LoVo (cell line): ENCODE data around the gene ZSWIM4.
"Not testable (repeated sequence)": the region's sequence is repeated elsewhere in the genome, so short reads cannot be mapped to it uniquely, and the experiment has no call there.

Experiments
- DNase-seq: peaks from one replicate; pipeline ENCODE4 v3.0.0-alpha.2; 2016; ENCODE audit warnings: low spot score

The ZSWIM4 gene

DNA sequence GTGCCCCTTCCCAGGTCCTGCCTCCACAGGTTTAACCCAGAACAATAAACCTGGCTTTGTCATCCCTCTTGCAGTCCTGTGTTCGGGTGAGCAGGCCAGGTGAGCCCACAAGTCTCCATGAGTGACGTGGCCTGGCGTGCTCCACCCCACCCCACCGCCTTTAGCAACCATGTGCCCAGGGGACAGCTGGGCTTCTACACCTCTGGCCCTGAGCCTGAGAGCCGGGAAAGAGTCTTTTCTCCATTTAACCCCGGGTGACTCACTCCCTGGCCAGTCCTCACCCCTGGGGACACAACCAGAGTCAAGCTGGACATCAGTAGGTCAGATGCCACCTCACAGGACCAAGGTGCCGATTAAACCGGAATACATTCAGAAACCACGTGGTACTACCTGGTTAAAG, 16.8 kb upstream of the ZSWIM4 start:
- no peak for DNase-seq

DNA sequence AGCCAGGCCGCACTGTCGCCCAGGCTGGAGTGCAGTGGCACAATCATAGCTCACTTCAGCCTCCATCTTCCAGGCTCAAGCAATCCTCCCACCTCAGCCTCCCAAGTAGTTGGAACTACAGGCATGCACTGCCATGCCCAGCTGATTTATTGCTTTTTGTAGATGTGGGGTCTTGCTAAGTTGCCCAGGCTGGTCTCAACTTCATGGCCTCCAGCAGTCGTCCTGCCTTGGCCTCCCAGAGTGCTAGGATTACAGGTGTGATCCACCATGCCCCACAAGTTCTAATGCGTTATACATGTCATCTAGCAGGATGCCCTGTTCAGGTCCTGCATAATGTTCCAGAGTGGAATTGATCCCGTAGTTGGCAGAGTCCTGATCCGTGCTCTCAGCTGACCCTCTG, 16.4 kb upstream of the ZSWIM4 start:
- no peak for DNase-seq

DNA sequence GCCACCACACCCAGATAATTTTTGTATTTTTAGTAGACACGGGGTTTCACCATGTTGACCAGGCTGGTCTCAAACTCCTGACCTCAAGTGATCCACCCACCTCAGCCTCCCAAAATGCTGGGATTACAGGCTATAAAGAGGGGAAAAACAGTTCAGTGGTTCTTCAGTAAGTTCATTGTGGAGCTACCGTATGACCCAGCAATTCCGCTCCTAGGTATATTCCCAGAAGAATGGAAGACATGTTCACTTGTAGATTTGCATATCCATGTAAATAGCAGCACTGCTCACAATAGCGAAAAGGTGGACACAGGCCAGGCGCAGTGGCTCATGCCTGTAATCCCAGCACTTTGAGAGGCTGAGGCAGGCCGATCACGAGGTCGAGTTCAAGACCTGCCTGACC, 15.4 kb upstream of the ZSWIM4 start:
- DNase-seq: not testable (repeated sequence)

DNA sequence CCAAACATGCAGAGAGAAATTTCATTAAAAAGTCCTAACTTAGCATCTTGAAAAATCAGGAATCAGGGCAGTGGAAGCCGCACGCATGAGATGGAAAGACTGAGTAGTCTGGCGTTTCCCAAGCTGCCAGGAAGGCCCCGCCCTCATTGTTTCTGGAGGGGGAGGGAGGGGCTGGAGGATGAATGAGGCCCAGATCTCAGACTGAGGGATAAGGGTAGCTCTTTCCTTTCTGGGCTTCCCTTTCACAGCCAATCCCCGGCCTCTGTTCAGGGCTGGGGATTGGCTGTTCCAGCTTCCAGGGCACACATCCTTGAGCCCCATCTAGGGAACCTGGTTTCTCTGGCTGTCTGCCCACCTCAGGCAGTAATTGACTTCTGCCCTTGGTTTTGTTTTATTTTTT, 13.7 kb upstream of the ZSWIM4 start:
- no peak for DNase-seq

DNA sequence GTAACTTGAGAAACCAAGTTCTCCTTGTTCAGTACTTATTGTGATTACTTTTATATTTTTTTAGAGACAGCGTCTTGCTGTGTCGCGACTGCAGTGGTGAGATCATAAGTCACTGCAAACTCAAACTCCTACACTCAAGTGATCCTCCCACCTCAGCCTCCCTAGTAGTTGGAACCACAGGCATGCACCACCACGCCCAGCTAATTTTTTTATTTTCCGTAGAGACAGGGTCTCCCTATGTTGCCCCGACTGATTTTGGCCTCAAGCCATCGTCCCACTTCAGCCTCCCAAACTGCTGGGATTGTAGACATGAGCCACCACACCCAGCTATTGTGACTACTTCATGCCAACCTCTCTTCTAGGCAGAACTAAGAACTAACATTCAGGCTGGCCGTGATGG, 12.7 kb upstream of the ZSWIM4 start:
- no peak for DNase-seq

DNA sequence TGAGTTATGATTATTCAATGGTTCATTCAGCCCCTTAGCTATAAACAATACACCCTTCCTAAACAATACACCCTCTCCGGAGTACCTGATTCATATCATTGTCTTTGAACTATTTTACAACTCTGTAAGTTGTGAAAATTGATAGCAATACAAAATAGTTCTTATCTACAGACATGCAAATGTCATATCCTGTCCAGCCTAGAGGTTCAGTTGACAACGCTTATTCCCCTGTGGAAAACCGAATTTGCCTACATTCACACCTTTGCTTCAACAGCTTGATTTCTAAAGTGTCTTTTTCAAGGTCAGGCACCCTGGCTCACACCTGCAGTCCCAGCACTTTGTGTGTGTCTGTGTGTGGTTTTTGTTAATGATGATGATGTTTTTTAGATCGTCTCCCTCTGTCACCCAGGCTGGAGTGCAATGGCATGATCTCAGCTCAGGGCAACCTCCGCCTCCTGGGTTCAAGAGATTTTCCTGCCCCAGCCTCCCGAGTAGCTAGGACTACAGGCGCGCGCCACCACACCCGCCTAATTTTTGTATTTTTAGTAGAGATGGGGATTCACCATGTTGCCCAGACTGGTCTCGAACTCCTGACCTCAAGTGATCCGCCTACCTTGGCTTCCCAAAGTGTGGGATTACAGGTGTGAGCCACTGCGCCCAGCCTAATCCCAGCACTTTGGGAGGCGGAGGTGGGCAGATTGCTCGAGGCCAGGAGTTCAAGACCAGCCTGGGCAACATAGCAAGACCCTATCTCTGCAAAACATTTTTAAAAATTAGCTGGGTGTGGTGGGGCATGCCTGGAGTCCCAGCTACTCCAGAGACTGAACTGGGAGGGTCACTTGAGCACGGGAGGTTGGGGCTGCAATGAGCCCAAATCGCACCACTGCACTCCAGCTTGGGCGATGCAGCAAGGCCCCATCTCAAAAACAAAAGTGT, 11.4 kb upstream of the ZSWIM4 start:
- no peak for DNase-seq

DNA sequence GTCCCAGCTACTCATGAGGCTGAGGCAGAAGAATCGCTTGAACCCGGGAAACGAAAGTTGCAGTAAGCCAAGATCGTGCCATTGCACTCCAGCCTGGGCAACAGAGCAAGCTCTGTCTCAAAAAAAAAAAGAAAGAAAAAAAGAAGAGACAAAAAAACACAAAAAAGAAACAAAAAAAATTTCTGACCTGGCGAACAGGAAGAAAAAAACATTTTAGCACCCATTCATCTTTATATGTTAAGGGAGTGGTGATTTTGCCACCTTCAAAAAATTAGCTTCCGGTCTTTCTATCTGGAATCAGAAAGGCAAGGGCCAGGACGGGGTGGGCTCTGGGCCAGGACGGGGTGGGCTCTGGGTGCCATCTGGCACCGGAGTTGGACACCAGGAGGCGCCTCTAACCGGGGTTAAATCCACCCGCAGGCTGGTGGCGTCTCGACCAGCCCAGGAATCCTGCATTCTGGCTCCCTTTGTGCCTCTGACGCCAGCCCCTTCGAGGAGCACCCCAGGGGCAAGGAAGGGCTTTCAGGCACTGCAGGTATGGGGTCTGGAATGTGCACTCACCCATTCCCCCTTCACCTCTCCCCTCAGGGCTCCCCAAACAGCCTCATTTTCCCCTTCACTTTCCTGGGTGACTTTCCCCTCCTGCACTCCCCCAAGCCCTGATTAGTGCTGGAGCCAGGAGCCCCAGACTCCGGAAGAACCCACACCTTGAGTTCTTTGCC, 10.4 kb upstream of the ZSWIM4 start:
- no peak for DNase-seq

DNA sequence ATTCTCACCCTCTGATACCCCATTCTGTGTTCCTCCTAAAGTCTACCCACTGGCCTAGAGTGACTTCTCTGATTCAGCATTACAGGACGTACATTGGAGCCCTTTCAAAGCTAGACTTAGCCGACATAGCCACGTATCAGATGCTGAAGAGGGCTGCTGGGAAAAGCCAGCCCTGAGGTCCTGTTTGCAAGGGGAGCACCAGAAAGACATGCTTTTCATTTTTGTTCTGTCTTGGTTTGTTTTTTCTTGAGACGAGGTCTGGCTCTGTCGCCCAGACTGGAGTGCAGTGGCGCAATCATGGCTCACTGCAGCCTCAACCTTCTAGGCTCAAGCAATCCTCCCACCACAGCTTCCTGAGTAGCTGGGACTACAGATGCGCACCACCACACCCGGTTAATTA, 6.3 kb upstream of the ZSWIM4 start:
- DNase-seq: no peak

DNA sequence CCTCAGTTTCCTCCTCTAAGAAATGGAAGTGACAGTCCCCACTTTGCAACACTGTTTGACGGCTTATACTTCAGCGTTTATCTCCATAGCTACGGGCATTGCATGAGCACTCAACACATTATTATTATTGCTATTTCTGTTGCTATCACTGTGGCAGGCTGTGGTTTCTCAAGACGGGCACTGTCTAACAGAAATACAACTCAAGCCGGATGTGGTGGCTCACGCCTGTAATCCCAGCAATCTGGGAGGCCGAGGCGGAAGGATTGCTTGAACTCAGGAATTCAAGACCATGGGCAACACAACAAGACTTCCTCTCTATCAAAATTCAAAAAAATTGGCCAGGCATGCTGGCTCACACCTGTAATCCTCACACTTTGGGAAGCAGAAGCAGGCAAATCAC, 4.9 kb upstream of the ZSWIM4 start:
- DNase-seq: no peak

DNA sequence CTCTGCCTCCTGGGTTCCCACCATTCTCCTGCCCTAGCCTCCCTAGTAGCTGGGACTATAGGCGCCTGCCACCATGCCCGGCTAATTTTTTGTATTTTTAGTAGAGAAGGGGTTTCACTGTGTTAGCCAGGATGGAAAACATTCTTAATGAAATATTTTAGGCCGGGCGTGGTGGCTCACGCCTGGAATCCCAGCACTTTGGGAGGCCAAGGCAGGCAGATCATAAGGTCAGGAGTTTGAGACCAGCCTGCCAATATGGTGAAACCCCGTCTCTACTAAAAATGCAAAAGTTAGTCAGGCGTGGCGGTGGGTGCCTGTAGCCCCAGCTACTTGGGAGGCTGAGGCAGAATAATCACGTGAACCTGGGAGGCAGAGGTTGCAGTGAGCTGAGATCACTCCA, 1.9 kb upstream of the ZSWIM4 start:
- not testable (repeated sequence) for DNase-seq

DNA sequence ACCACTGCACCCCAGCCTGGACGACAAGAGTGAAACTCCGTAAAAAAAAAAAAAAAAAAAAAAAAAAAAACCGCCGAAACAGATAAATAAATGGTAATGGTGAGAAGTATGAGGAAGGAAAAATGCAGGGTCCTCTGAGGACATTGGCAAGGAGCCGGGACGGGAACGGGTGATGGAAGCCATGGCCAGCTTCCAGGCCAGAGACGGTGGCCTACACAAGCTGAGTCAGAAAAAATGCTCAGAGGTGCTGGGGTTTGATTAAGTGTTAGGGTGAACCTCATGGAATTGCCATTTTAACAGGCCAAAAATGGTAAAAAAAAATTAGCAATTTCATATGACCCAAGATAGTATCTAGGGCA, 866 bp upstream of the ZSWIM4 start:
- DNase-seq: peak; percentile 52

DNA sequence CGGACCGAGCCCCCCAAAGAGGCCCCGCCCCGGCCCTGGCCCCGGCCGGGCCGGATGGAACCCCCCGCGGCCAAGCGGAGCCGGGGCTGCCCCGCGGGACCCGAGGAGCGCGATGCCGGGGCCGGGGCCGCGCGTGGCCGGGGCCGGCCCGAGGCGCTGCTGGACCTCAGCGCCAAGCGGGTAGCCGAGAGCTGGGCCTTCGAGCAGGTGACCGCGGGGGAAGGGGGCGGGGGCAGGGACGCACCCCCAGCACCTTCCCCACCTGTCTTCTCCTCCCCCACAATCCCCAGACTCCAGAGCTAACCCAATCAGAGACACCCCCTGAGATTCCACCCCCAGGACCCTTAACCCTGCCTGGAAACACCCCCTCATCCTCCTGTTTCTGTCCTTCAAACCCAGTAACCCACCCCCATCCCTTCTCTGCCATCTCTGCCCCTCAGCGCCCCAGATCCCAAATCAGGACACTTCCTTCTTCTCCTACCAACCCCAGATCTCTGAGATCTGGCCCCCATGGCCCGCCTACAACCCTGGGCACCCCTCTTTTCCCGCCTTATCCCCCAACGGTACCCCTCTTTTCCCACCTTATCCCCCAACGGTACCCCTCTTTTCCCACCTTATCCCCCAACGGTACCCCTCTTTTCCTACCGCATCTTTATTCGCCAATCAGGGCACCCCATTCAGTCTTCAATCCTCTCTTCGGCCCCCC, 505 bp downstream of the ZSWIM4 start:
- peak; percentile 12 for DNase-seq

DNA sequence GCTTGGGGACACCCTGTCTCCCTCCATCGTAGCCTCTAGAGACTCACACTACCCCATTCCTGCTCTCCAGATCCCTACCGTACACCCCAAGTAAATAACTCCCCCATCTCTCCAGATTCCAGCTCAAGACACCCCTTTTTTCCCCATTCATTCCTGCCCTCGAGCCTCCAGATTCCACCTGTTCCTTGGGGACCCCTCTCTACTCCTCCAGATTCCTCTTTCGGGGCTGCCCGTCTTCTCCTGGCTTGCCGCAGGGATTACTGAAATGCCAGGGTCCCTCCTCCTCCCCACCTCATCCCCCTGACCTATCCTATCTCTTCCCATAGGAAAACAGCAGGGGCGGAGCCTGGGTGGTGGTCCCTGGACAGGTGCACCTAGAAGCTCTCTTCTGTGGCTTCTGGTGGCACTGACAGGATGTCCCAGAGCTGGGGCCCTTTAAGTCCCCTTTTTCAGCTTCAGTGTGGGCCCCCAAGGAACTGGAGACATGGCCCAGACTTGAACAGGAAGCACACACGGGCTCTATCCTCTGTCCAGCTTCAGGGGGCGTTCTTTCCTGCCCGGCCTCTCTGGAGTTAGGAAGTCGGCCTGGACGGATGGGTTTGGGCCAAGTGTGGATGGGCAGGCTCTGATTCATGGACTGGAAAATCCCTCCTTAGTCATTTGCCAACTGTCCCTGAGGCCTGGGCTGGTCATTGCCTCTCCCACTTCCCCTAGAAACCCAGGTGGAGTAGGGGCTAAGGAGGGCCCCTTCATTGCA, 1.2 kb downstream of the ZSWIM4 start:
- peak; percentile 44 for DNase-seq

DNA sequence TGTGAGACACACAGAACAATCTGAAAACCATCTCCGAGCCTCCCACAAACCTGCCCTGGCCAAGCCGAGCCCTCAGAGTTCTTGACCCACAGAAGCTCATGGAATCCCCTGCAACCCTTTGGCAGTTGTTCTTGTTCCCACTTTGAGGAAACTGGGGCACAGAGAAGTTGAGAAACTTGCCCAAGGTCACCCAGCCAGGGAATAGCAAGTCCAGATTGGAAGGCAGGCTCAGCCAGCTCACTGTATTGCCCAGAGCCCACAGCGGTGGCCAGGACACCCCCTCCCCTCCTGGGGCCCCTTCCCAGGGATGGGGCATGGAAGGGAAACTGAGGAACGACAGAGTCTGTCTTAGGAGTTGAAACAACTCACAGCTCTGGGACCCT, 1.8 kb downstream of the ZSWIM4 start:
- DNase-seq: no peak

DNA sequence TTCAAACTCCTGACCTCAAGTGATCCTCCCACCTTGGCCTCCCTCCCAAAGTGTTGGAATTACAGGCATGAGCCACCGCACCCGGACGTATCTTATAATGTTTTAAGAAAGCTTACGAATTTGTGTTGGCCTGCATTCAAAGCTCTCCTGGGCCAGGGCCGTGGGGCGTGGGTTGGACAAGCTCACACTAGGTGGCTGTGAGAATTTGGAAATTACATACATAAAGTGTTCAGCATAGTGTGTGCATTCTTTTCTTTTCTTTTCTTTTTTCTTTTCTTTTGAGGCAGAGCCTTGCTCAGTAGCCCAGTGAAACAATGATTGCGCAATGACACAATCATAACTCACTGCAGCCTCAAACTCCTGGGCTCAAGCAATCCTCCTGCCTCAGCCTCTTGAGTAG, 2.6 kb downstream of the ZSWIM4 start:
- DNase-seq: no peak

DNA sequence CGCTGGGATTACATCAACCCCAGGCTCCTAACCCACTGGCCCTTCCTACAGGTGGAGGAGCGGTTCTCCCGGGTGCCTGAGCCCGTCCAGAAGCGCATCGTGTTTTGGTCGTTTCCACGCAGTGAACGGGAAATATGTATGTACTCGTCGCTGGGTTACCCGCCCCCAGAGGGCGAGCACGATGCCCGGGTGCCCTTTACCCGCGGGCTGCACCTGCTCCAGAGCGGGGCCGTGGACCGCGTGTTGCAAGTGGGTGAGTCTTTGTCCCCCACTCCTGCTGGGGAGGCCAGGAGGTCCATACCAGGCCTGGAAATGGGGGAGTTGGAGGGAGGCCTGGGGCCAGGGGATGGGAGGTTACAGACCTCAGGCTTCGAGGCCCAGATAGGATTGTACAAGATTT, 4.4 kb downstream of the ZSWIM4 start:
- no peak for DNase-seq

DNA sequence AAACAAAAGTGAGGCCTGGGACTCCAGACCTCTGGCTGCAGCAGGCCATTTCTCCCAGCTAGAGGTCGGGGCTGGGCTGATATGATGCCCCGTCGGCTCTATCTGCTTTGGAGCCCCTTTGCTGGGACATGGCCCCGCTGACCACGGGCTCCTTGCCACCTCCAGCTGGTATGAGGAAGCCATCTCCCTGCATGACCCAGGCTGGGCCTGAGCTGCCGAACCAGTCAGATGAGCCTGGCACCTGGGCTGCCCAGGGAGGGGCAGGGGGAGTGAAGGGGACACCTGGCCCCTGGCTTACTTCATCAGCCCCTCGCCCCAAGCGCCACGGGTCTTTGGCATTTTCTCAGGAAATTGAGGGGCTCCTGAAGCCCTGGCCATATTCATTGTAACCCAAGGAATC, 7.8 kb downstream of the ZSWIM4 start:
- DNase-seq: no peak

DNA sequence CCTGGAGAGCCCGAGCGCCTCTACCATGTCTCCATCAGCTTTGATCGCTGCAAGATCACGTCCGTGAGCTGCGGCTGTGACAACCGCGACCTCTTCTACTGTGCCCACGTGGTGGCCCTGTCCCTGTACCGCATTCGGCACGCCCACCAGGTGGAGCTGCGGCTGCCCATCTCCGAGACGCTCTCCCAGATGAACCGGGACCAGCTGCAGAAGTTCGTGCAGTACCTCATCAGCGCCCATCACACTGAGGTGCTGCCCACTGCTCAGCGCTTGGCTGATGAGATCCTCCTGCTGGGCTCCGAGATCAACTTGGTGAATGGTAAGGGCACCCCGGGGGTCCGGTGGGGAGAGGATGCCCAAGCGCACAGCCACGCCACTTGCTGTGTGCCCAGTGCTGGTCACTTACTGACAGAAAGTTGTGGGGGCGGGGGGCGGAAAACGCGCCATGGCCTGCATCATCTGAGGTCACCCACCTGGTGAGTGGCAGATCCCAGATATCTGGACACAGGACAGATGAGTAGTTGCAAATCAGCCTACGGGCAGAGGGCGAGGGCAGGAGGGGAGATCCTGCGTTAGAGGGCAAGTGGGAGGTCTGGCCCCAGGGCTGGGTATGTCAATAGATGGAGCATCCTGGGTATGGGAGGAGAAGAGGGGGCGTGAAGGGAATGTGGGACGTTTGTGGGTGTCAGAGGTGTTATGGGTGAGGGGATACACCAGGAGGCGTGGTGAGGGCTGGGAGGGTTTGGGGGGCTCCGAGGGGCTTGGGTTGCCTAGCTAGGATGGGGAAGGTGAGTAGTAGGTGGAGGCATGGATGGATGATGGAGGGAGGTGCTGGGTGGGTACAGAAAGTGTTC, 9.8 kb downstream of the ZSWIM4 start:
- DNase-seq: no peak

DNA sequence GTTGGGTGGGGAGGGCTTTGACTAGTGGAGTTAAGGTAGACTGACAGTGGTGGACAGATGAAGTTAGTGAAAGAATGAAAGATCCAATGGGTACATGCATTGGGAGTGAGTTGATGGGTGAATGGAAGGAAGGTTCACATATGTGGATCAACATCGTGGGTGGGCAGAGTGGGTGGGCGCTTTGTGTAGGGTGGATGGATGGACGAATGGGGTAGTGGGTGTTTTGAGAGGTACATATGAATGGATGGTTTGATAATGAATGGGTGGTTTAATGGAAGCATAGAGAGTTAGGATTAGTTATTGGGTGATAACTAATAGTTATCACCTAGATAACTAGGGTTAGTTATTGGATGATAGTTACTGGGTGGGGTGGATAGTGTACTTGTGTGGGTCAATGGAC, 11.5 kb downstream of the ZSWIM4 start:
- no peak for DNase-seq

DNA sequence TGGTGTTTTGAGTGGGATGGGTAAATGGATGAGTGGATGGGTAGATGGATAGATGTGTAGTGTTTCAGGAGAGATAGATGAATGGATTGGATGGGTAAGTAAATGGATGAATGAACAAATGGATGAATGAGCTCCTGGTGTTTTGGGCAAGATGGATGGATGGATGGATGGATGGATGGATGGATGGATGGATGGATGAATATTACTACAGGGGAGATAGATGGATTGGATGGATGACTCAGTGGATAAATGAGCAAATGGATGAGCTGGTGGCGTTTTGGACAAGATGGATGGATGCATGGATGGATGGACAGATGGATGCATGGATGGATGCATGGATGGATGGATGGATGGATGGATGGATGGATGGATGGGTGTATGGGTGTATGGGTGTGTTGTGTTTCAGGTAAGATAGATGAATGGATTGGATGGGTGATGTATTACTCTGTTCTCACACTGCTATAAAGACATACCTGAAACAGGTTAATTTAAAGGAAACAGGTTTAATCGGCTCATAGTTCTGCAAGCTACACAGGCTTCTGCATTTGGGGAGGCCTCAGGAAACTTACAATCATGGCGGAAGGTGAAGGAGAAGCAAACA, 12.3 kb downstream of the ZSWIM4 start:
- no peak for DNase-seq

DNA sequence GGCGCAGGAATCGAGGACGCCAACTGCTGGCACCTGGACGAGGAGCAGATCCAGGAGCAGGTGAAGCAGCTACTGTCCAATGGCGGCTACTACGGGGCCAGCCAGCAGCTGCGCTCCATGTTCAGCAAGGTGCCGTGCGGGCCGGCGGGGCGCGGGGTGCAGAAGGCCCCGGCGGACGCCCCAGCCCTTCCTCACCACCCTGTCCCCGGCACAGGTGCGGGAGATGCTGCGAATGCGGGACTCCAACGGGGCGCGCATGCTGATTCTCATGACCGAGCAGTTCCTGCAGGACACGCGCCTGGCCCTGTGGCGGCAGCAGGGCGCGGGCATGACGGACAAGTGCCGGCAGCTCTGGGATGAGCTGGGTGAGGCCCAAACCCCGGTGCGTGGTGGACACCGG, 13.6 kb downstream of the ZSWIM4 start:
- DNase-seq: no peak
